Activated CD8-positive, alpha-beta T cell treated with anti-CD3 and anti-CD28 coated beads for 36 hours (primary cell): ENCODE results near the gene KRT33A. TPM values are rescaled to one million over a fixed set of nuclear protein-coding genes. Genes with fewer than 3 reads are reported as not detected.
A peak's percentile ranks its signal among the peaks of the same experiment; 100 is the strongest.

Source experiments
- ATAC-seq: fragments of 200-7000 bp; cut with Tn5 transposase; one replicate; pipeline ENCODE4 v1.10.0; 2021; ENCODE audit warnings: mild to moderate bottlenecking, moderate library complexity
- CTCF ChIA-PET: fragments of 350-600 bp; sonication (Branson Sonifier 250); formaldehyde crosslinking; loops from one replicate; lab custom pipeline; 2021; ENCODE audit warnings: antibody characterized with exemption; lab: Charles Lee
- POLR2A ChIA-PET: fragments of 350-600 bp; sonication (Branson Sonifier 250); formaldehyde crosslinking; loops from one replicate; lab custom pipeline; 2021; ENCODE audit warnings: antibody characterized with exemption; lab: Charles Lee
- DNase-seq: peaks from one replicate; pipeline ENCODE4 v3.0.0-alpha.2; 2020
- H3K27ac Mint-ChIP-seq: one replicate; pipeline ENCODE4 v1.8.0; 2021; ENCODE audit warnings: mild to moderate bottlenecking, mixed read lengths
- H3K27me3 Mint-ChIP-seq: one replicate; pipeline ENCODE4 v1.8.0; 2021; ENCODE audit warnings: mixed read lengths
- H3K36me3 Mint-ChIP-seq: one replicate; pipeline ENCODE4 v1.8.0; 2021; ENCODE audit warnings: low read depth, mixed read lengths
- H3K4me1 Mint-ChIP-seq: one replicate; pipeline ENCODE4 v1.8.0; 2021; ENCODE audit warnings: low read depth, mixed read lengths
- H3K4me3 Mint-ChIP-seq: one replicate; pipeline ENCODE4 v1.8.0; 2021; ENCODE audit warnings: mild to moderate bottlenecking, moderate library complexity, mixed read lengths
- H3K9me3 Mint-ChIP-seq: one replicate; pipeline ENCODE4 v1.8.0; 2021; ENCODE audit warnings: mixed read lengths
- CTCF ChIP-seq: fragments of 200-600 bp; IDR thresholded peaks from one replicate; pipeline ENCODE4 v1.8.0; 2022; ENCODE audit warnings: antibody characterized with exemption, mild to moderate bottlenecking
- intact Hi-C: fragments of 100-400 bp; cut with micrococcal nuclease; formaldehyde crosslinking; loops from one replicate; pipeline ENCODE4 v1.10.0; 2022
- total RNA-seq, 2 experiments: library from RNA; stranded (reverse); gene quantifications; one replicate each; pipeline ENCODE4 v1.2.3, GENCODE V29; 2021

Gene KRT33A
- total RNA-seq, 2 experiments from 2014 or later, result not detected

GRCh38 chr17:41334385-41335305 lies 16.0 kb downstream of the KRT33A start:
- H3K4me3 Mint-ChIP-seq, result no peak overlapping the region
- DNase-seq, result peak; percentile 43
- peak overlapping the region; percentile 52 for H3K27ac Mint-ChIP-seq
- TF ChIP-seq CTCF, result no peak
- H3K4me1 Mint-ChIP-seq, result peaks cover 42% of the 10 kb centered on the region
- H3K9me3 Mint-ChIP-seq, result no peaks in the 10 kb centered on the region
- CTCF ChIA-PET, result interaction anchor here (2.7 kb wide), 1 partner anchor 13 kb away, joined by 10 read pairs; no protein-coding TSS in a partner anchor
- no peaks in the 10 kb centered on the region for H3K36me3 Mint-ChIP-seq
- intact Hi-C loops, result loop anchor here (5.0 kb wide), 1 partner anchor 427 kb away; no protein-coding TSS in a partner anchor
- POLR2A ChIA-PET, result interaction anchor here (0.6 to 1.2 kb wide), 2 partner anchors 15 kb away, joined by 3 read pairs; no protein-coding TSS in a partner anchor
- no peaks in the 10 kb centered on the region for H3K27me3 Mint-ChIP-seq
- ATAC-seq, result no peak

- H3K27me3 Mint-ChIP-seq, result no peaks in the 10 kb centered on the region
- POLR2A ChIA-PET, result interaction anchor here (0.6 to 1.2 kb wide), 2 partner anchors 14 to 16 kb away, joined by 3 read pairs; no protein-coding TSS in a partner anchor
- no peaks in the 10 kb centered on the region for H3K9me3 Mint-ChIP-seq
- CTCF ChIA-PET, result interaction anchor here (2.7 kb wide), 1 partner anchor 12 kb away, joined by 10 read pairs; no protein-coding TSS in a partner anchor
- no peak overlapping the region for H3K4me3 Mint-ChIP-seq
- peaks cover 34% of the 10 kb centered on the region for H3K4me1 Mint-ChIP-seq
- no peak overlapping the region for H3K27ac Mint-ChIP-seq
- no peak for DNase-seq
- no peak for ATAC-seq
- intact Hi-C loops, result no loop called here
- no peak for TF ChIP-seq CTCF
- no peaks in the 10 kb centered on the region for H3K36me3 Mint-ChIP-seq
Observed at GRCh38 chr17:41333836-41334235, 16.8 kb downstream of the KRT33A start.

- no peak for ATAC-seq
- H3K27me3 Mint-ChIP-seq, result no peaks in the 10 kb centered on the region
- POLR2A ChIA-PET, result interaction anchor here (1.2 kb wide), 1 partner anchor 16 kb away, joined by 3 read pairs; no protein-coding TSS in a partner anchor
Observed at GRCh38 chr17:41333098-41333497, 17.5 kb downstream of the KRT33A start.

GRCh38 chr17:41332239-41332638 lies 18.4 kb downstream of the KRT33A start:
- no peak overlapping the region for H3K4me3 Mint-ChIP-seq
- no peak for TF ChIP-seq CTCF
- CTCF ChIA-PET, result interaction anchor here (2.7 kb wide), 1 partner anchor 10 kb away, joined by 16 read pairs; no protein-coding TSS in a partner anchor
- H3K36me3 Mint-ChIP-seq, result no peaks in the 10 kb centered on the region
- peaks cover 32% of the 10 kb centered on the region for H3K4me1 Mint-ChIP-seq
- ATAC-seq (no peak), DNase-seq (no peak)
- no peak overlapping the region for H3K27ac Mint-ChIP-seq
- POLR2A ChIA-PET, result no interaction called here
- H3K27me3 Mint-ChIP-seq, result no peaks in the 10 kb centered on the region
- intact Hi-C loops, result no loop called here
- H3K9me3 Mint-ChIP-seq, result no peaks in the 10 kb centered on the region

More at GRCh38 chr17:41333098-41333497, 17.5 kb downstream of the KRT33A start:
- no peak for TF ChIP-seq CTCF
- Mint-ChIP-seq H3K4me1 (peaks cover 33% of the 10 kb centered on the region), H3K27ac (no peak overlapping the region), H3K4me3 (no peak overlapping the region), H3K36me3 (no peaks in the 10 kb centered on the region), H3K9me3 (no peaks in the 10 kb centered on the region)
- intact Hi-C loops, result no loop called here
- DNase-seq, result no peak
- CTCF ChIA-PET, result interaction anchor here (2.7 kb wide), 1 partner anchor 11 kb away, joined by 10 read pairs; no protein-coding TSS in a partner anchor
